Peyer's patch (tissue), 4 donors: ENCODE data around the gene MYLK4. TPM values are rescaled to one million over a fixed set of nuclear protein-coding genes. Genes with fewer than 3 reads are reported as not detected.

Source experiments
- DNase-seq, 3 donors: peaks; one replicate each; pipeline ENCODE4 v3.0.0-alpha.2; 2017 to 2019
- H3K27ac ChIP-seq, 4 donors: fragments of 200-600 bp; sonication (generic); one replicate each; pipeline ENCODE4 v1.5.1; 2016 to 2019
- H3K27me3 ChIP-seq, 2 donors: fragments of 200-600 bp; sonication (generic); one replicate each; pipeline ENCODE4 v1.5.1; 2019
- H3K36me3 ChIP-seq, 3 donors: fragments of 200-600 bp; sonication (generic); one replicate each; pipeline ENCODE4 v1.5.1; 2016 to 2019
- H3K4me1 ChIP-seq, 4 donors: fragments of 200-600 bp; sonication (generic); one replicate each; pipeline ENCODE4 v1.5.1; 2016 to 2019
- H3K4me3 ChIP-seq, 4 donors: fragments of 200-600 bp; sonication (generic); 1 replicate in 3 of 4; 2 replicates in 1 of 4; pipeline ENCODE4 v1.5.1; 2016 to 2019; ENCODE audit warnings: mild to moderate bottlenecking in 1 of 4
- H3K9me3 ChIP-seq, 4 donors: fragments of 200-600 bp; sonication (generic); one replicate each; pipeline ENCODE4 v1.5.1; 2016 to 2019; ENCODE audit warnings: mild to moderate bottlenecking in 1 of 4
- POLR2A ChIP-seq, 2 donors: fragments of 450-650 bp; IDR thresholded peaks; one replicate each; pipeline ENCODE4 v1.5.1; 2017; ENCODE audit warnings: antibody characterized with exemption in 2 of 2, mild to moderate bottlenecking in 2 of 2, moderate library complexity in 2 of 2
- total RNA-seq, 4 donors: library from RNA; depleted of rRNA; stranded (reverse); fragments of >200 nt; gene quantifications; one replicate each; pipeline ENCODE4 v1.1.0, GENCODE V29; 2016
- TF ChIP-seq, protein P1 (sequence below), 6 experiments: fragments of 450-650 bp in 4 of 6; fragments of 200-600 bp in 2 of 6; sonication (generic) in 1 of 6; IDR thresholded peaks; one replicate each; pipeline ENCODE4 v1.5.1; 2017 to 2019; ENCODE audit warnings: antibody characterized with exemption in 6 of 6, mild to moderate bottlenecking in 3 of 6, moderate library complexity in 1 of 6

MYLK4 gene
- total RNA-seq, 4 donors from 2014 or later = 0.35 to 2.4 (median 0.81) TPM

DNA sequence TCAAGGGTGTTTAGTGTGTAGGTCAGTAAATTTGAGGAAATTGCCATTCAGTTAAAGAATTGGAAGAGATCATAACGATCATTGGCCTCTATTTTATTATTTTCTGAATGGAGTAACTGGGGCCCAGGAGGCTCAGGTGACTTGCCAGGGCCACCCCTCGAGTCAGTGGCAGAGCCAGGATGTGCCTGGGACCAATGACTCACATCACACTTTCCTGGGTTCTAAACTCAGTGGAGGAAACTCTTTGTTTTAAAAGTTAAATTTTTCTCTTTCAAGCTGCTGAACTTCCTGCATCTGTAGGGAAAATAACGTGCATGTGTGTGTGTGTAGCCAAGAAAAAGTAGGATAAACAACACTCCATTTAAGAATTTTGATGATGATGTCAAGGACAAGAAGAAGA lies 135.5 kb downstream of the MYLK4 start:
- no peak for DNase-seq
- H3K9me3 ChIP-seq = no peaks in the 10 kb centered on the region
- no peak overlapping the region for H3K27ac ChIP-seq
- no peaks in the 10 kb centered on the region for H3K36me3 ChIP-seq
- H3K4me3 ChIP-seq = no peak overlapping the region
- H3K4me1 ChIP-seq = no peaks in the 10 kb centered on the region
- H3K27me3 ChIP-seq = no peaks in the 10 kb centered on the region
- TF ChIP-seq, protein P1, sequence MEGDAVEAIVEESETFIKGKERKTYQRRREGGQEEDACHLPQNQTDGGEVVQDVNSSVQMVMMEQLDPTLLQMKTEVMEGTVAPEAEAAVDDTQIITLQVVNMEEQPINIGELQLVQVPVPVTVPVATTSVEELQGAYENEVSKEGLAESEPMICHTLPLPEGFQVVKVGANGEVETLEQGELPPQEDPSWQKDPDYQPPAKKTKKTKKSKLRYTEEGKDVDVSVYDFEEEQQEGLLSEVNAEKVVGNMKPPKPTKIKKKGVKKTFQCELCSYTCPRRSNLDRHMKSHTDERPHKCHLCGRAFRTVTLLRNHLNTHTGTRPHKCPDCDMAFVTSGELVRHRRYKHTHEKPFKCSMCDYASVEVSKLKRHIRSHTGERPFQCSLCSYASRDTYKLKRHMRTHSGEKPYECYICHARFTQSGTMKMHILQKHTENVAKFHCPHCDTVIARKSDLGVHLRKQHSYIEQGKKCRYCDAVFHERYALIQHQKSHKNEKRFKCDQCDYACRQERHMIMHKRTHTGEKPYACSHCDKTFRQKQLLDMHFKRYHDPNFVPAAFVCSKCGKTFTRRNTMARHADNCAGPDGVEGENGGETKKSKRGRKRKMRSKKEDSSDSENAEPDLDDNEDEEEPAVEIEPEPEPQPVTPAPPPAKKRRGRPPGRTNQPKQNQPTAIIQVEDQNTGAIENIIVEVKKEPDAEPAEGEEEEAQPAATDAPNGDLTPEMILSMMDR (IDR thresholded peaks at IDR 0.05) = no peak
- no peak for TF ChIP-seq POLR2A (IDR thresholded peaks at IDR 0.05)

DNA sequence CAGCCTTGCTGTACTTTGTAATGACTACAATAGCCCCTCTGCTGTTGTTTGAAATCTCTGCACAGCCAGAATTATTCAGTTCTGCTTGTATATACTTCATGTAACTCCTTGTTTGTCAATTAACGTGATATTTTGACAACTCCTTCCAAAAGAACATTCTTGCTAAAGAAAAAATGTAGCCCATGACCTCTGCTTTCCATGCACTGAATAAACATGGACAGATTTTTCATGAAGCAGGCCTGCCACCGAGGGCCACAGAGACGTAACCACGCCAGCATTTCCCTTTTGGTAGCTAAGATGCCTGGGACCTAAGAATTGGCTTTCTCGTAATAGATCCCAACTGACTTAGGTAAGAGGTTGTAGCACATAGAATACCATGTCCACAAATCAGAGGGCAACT lies 135.9 kb downstream of the MYLK4 start:
- Histone ChIP-seq H3K4me3 (no peak overlapping the region), H3K27me3 (no peaks in the 10 kb centered on the region), H3K27ac (no peak overlapping the region), H3K36me3 (no peaks in the 10 kb centered on the region), H3K4me1 (no peaks in the 10 kb centered on the region), H3K9me3 (no peaks in the 10 kb centered on the region)
- no peak for TF ChIP-seq POLR2A (IDR thresholded peaks at IDR 0.05)
- TF ChIP-seq, protein P1 (IDR thresholded peaks at IDR 0.05) = no peak
- no peak for DNase-seq

DNA sequence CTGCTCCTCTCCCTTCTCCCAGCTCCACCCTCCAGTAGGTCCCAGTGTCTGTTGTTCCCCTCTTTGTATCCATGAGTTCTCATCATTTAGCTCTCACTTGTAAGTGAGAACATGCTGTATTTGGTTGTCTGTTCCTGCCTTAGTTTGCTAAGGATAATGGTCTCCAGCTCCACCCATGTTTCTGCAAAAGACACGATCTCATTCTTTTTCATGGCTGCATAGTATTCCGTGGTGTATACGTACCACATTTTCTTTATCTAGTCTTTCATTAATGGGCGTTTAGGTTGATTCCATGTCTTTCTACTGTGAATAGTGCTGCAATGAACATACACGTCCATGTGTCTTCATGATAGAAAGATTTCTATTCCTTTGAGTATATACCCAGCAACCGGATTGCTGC lies 136.6 kb downstream of the MYLK4 start:
- Histone ChIP-seq H3K9me3 (no peaks in the 10 kb centered on the region), H3K27me3 (no peaks in the 10 kb centered on the region), H3K27ac (no peak overlapping the region), H3K4me1 (no peaks in the 10 kb centered on the region), H3K36me3 (no peaks in the 10 kb centered on the region), H3K4me3 (no peak overlapping the region)
- no peak for DNase-seq
- TF ChIP-seq, protein P1 (IDR thresholded peaks at IDR 0.05) = no peak
- TF ChIP-seq POLR2A (IDR thresholded peaks at IDR 0.05) = no peak

Other genes with a start within 250 kb of the MYLK4 start
- 10 to 100 TPM; 34.7 to 48.2 (median 39.6) TPM for gene WRNIP1, start 14.5 kb upstream of the MYLK4 start, total RNA-seq
- gene SERPINB1, start 90.9 kb upstream of the MYLK4 start, total RNA-seq = 100 to 1,000 TPM in 1 of 4 donors, 10 to 100 TPM in 3; 58.6 to 122 (median 86.4) TPM
- 10 to 100 TPM in 1 of 4 donors, 1 to 10 TPM in 3; 2.9 to 13.2 (median 4.0) TPM for gene SERPINB9, start 152.4 kb upstream of the MYLK4 start, total RNA-seq
- gene SERPINB6, start 220.6 kb upstream of the MYLK4 start, total RNA-seq = 100 to 1,000 TPM; 170 to 462 (median 219) TPM
- 10 to 100 TPM; 22.1 to 60.8 (median 29.3) TPM for gene NQO2, start 249.0 kb upstream of the MYLK4 start, total RNA-seq